HUES6 (cell line): ENCODE results near the gene PLB1.

ENCODE experiments used
- H3K27ac ChIP-seq: 2 replicates; pipeline ENCODE4 v1.7.0; 2013; ENCODE audit warnings: low read depth, mild to moderate bottlenecking, low read length, inconsistent platforms
- H3K27me3 ChIP-seq: 2 replicates; pipeline ENCODE4 v1.6.1; 2013; ENCODE audit warnings: low read length; ENCODE audit not compliant: control insufficient read depth, insufficient read depth
- H3K36me3 ChIP-seq: 2 replicates; pipeline ENCODE4 v1.6.1; 2013; ENCODE audit warnings: low read length; ENCODE audit not compliant: control insufficient read depth, insufficient read depth
- H3K4me1 ChIP-seq: 2 replicates; pipeline ENCODE4 v1.6.1; 2013; ENCODE audit warnings: low read length; ENCODE audit not compliant: control insufficient read depth, insufficient read depth
- H3K4me3 ChIP-seq: 2 replicates; pipeline ENCODE4 v1.5.1; 2013; ENCODE audit warnings: low read depth, low read length
- H3K9ac ChIP-seq: one replicate; pipeline ENCODE4 v1.6.1; 2013; ENCODE audit warnings: mild to moderate bottlenecking, low read length
- H3K9me3 ChIP-seq: 2 replicates; pipeline ENCODE4 v1.6.1; 2013; ENCODE audit warnings: low read depth, low read length; ENCODE audit not compliant: control insufficient read depth, insufficient read depth

Gene PLB1

GRCh38 chr2:28602751-28603639, 107.1 kb downstream of the PLB1 start:
- H3K9ac ChIP-seq, result no peak overlapping the region
- peaks cover 17% of the 10 kb centered on the region for H3K4me1 ChIP-seq
- no peak overlapping the region for H3K27ac ChIP-seq
- H3K27me3 ChIP-seq, result no peaks in the 10 kb centered on the region
- H3K9me3 ChIP-seq, result no peaks in the 10 kb centered on the region
- no peak overlapping the region for H3K4me3 ChIP-seq
- H3K36me3 ChIP-seq, result no peaks in the 10 kb centered on the region

GRCh38 chr2:28603821-28604220, 108.0 kb downstream of the PLB1 start:
- Histone ChIP-seq H3K27ac (no peak overlapping the region), H3K9me3 (no peaks in the 10 kb centered on the region), H3K27me3 (no peaks in the 10 kb centered on the region), H3K4me1 (peaks cover 22% of the 10 kb centered on the region), H3K4me3 (no peak overlapping the region), H3K9ac (no peak overlapping the region), H3K36me3 (no peaks in the 10 kb centered on the region)

GRCh38 chr2:28604284-28604843, 108.5 kb downstream of the PLB1 start:
- Histone ChIP-seq H3K27me3 (no peaks in the 10 kb centered on the region), H3K9me3 (no peaks in the 10 kb centered on the region), H3K9ac (no peak overlapping the region), H3K36me3 (no peaks in the 10 kb centered on the region), H3K27ac (no peak overlapping the region), H3K4me3 (no peak overlapping the region), H3K4me1 (peaks cover 22% of the 10 kb centered on the region)

GRCh38 chr2:28606986-28607441, 111.2 kb downstream of the PLB1 start:
- no peaks in the 10 kb centered on the region for H3K9me3 ChIP-seq
- no peaks in the 10 kb centered on the region for H3K36me3 ChIP-seq
- H3K27me3 ChIP-seq, result no peaks in the 10 kb centered on the region
- no peak overlapping the region for H3K4me3 ChIP-seq
- H3K9ac ChIP-seq, result peak overlapping the region; percentile 70
- no peak overlapping the region; the same call in 1 of the 2 replicates for H3K27ac ChIP-seq
- peaks cover 27% of the 10 kb centered on the region for H3K4me1 ChIP-seq

- peak overlapping the region; percentile 70 for H3K9ac ChIP-seq
- H3K36me3 ChIP-seq, result no peaks in the 10 kb centered on the region
- no peak overlapping the region for H3K4me3 ChIP-seq
- no peaks in the 10 kb centered on the region for H3K9me3 ChIP-seq
- H3K4me1 ChIP-seq, result peaks cover 27% of the 10 kb centered on the region
- H3K27ac ChIP-seq, result no peak overlapping the region; the same call in 1 of the 2 replicates
- H3K27me3 ChIP-seq, result no peaks in the 10 kb centered on the region
Observed at GRCh38 chr2:28607730-28608499, 112.1 kb downstream of the PLB1 start.

- H3K36me3 ChIP-seq, result no peaks in the 10 kb centered on the region
- H3K9me3 ChIP-seq, result no peaks in the 10 kb centered on the region
- H3K27me3 ChIP-seq, result no peaks in the 10 kb centered on the region
- H3K9ac ChIP-seq, result no peak overlapping the region
- no peak overlapping the region for H3K4me3 ChIP-seq
- H3K27ac ChIP-seq, result no peak overlapping the region
- peaks cover 27% of the 10 kb centered on the region for H3K4me1 ChIP-seq
Observed at GRCh38 chr2:28608500-28609424, 112.9 kb downstream of the PLB1 start.

- H3K27ac ChIP-seq, result no peak overlapping the region
Observed at GRCh38 chr2:28610583-28611201, 114.8 kb downstream of the PLB1 start.

GRCh38 chr2:28612131-28612812, 116.4 kb downstream of the PLB1 start:
- no peak overlapping the region for H3K27ac ChIP-seq
- no peaks in the 10 kb centered on the region for H3K9me3 ChIP-seq
- H3K4me3 ChIP-seq, result no peak overlapping the region
- no peaks in the 10 kb centered on the region for H3K36me3 ChIP-seq
- H3K9ac ChIP-seq, result no peak overlapping the region
- no peaks in the 10 kb centered on the region for H3K27me3 ChIP-seq
- peaks cover 17% of the 10 kb centered on the region for H3K4me1 ChIP-seq

More at GRCh38 chr2:28610583-28611201, 114.8 kb downstream of the PLB1 start:
- no peak overlapping the region for H3K4me3 ChIP-seq
- H3K9me3 ChIP-seq, result no peaks in the 10 kb centered on the region
- H3K27me3 ChIP-seq, result no peaks in the 10 kb centered on the region
- H3K9ac ChIP-seq, result no peak overlapping the region
- no peaks in the 10 kb centered on the region for H3K36me3 ChIP-seq
- peaks cover 27% of the 10 kb centered on the region for H3K4me1 ChIP-seq

GRCh38 chr2:28613186-28613585, 117.3 kb downstream of the PLB1 start:
- Histone ChIP-seq H3K9me3 (no peaks in the 10 kb centered on the region), H3K4me3 (no peak overlapping the region), H3K9ac (no peak overlapping the region), H3K36me3 (no peaks in the 10 kb centered on the region), H3K4me1 (peaks cover 11% of the 10 kb centered on the region), H3K27ac (no peak overlapping the region), H3K27me3 (no peaks in the 10 kb centered on the region)
